Stimulated activated CD8-positive, alpha-beta memory T cell treated with anti-CD3 and anti-CD28 coated beads, Interleukin-12 subunit alpha, Interleukin-12 subunit beta, amount 100 ng/mL, for 24 hours (primary cell): ENCODE results near the gene TMEM214.

Experiments used
- DNase-seq: peaks from one replicate; pipeline ENCODE4 v3.0.0-alpha.2; 2020; ENCODE audit errors: extremely low read depth

TMEM214 gene, protein sequence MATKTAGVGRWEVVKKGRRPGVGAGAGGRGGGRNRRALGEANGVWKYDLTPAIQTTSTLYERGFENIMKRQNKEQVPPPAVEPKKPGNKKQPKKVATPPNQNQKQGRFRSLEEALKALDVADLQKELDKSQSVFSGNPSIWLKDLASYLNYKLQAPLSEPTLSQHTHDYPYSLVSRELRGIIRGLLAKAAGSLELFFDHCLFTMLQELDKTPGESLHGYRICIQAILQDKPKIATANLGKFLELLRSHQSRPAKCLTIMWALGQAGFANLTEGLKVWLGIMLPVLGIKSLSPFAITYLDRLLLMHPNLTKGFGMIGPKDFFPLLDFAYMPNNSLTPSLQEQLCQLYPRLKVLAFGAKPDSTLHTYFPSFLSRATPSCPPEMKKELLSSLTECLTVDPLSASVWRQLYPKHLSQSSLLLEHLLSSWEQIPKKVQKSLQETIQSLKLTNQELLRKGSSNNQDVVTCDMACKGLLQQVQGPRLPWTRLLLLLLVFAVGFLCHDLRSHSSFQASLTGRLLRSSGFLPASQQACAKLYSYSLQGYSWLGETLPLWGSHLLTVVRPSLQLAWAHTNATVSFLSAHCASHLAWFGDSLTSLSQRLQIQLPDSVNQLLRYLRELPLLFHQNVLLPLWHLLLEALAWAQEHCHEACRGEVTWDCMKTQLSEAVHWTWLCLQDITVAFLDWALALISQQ

DNA sequence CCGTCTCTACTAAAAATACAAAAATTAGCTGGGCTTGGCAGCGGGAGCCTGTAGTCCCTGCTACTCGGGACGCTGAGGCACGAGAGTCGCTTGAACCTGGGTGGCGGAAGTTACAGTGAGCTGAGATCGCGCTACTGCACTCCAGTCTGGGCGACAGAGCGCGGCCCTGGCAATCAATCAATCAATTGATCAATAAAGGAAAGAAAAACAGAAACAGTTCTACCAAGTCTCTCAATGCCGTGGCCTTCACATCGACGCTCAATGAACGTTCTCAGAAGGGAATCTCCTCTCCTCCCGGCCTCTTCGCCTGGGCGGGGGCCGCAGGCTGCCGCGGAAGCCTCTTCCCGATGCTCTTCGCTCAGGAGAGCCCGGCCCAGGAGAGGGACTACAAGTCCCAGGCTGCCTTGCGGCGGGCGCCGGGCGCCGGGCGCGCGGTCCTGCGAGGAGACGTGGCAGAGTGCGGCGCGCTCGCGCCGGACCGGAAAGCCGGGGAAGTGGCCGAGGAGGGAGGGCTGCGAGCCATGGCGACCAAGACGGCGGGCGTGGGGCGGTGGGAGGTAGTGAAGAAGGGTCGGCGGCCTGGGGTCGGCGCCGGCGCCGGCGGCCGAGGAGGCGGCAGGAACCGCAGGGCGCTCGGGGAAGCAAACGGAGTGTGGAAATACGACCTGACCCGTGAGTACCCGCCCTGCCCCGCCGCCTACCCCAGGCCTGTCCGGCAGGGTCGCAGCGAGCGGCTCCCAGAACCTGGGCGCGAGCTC is at the start of gene TMEM214:
TSS of gene TMEM214 (plus strand) at position 471 of the 758 bp plus-strand sequence. CDS start at position 522, 51 bp downstream.
- DNase-seq: peak; percentile 60

DNA sequence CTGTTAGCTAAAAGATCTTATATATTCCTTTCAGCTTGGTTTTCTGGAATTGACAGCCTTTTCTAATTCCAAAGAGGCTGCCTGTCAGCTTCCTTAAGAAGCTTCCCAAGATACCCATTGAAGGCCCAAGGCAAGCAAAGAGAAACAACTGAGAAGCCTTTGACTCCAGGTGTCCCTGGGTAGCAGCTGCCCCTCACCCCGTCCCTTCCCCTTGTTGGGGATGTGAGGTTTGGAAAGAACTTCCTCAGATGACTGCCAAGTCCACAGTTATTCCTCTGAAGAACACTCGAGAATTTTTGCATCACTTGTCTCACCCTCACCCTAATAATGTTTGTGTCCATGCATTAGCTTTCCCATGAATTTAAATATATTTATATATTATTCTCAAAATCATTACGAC is 49.0 kb upstream of the TMEM214 start:
- no peak for DNase-seq

DNA sequence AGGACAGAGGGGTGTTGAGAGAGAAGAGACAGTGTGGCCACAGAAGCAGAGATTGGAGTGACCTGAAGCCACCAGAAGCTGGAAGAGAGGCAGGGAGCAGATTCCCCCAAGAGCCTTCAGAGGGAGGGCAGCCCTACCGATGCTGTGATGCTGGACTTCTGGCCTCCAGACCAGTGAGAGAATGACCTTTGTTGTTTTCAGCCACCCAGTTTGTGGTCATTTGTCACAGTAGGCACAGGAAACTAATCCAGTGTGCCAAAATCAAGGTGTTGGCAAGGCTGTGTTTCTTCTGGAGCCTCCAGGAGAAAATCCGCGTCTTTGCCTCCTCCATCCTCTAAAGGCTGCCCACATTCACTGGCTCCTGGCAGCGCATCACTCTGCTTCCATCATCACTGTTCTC is 47.0 kb upstream of the TMEM214 start:
- DNase-seq: no peak

DNA sequence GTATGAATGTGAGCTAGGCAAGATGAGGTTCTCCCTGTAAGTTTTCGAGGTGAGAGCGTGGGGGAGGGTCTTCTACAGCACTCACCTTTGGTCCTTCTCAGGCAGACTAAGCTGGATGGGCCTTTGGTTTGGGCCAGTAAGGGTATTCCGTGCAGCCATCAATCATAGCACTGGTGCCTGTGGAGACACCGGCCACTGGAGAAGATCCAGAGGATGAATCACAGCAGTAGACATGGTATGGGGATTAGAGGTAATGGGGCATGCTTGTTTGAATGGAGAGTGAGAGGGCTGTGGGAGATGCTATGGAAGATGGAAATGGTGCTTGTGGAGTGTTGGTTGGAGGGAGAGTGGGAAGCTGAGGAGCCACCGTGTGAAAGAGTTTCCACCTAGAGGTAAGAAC is 46.2 kb upstream of the TMEM214 start:
- DNase-seq: no peak

DNA sequence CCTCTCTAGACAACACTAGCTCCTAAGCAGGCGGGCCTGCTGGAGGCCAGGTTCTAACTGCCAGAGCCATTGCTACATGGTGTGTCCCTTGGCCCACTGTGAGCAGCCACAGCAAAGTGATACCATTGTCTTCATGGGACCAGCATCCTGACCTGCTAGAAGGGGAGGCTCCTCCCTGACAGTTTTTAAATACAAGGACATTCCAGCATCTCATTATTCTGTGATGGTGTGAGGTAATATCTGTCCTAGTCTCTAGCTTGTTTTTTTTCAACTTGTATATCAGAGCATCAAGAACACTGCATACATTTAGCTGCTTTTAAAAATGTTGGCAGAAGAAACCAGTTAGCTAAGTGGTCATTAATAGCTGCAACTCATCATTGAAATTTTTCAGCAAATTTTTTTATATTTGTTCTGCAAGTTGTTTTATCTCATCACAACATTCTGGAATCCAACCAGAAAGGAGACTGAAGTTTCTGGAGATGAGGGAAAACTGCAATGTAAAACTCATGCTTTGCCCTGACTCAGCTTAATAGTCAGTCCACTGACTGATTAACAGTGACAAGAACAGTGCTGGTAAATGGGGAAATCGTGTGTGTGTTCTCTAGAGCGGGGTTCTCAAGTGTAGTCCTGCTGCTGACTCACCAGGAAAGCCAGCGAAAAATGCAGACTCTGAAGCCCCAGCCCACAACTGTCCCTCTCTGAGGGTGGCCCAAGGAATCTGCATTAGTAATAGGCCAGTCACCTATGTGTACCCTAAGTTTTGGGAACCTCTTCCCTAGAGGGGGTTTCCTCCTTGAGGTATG is 44.5 kb upstream of the TMEM214 start:
- no peak for DNase-seq

DNA sequence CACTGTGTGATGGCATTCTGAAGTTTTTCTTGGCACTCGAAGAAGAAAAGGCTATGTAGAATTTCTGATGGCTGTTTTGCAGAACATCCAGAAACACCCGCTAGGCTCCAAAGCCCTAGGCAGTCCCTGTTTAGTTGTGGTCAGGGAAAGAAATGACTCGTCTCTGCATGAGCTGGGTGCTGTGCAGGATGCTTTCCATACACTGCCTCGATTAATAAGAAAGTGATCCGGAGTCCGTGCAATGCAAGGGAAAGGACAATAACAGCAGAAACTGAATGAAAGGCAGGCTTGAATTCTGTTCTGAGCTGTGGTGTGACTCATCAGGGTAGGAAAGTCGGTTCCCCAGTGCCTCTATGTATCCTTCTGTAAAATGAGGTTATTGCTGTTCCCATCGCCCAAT is 43.6 kb upstream of the TMEM214 start:
- DNase-seq: no peak

DNA sequence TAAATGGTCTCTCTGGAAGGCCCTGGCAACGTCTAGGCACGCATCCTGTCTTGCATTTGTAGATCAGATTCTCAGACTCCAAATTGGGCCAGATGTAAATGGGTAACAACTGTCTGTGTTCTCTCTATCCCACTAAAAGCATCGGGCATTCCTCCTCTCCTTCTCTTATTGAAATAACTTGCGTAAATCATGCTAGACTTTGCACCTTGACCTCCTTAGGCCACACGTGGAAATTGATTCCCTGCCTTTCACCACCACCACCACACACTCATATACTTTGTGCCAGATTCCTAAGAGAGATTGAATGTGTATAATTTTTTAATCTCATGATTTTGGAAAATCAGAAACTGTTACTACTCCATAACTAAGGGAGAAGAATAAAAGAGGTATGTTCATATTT is 41.0 kb upstream of the TMEM214 start:
- no peak for DNase-seq

DNA sequence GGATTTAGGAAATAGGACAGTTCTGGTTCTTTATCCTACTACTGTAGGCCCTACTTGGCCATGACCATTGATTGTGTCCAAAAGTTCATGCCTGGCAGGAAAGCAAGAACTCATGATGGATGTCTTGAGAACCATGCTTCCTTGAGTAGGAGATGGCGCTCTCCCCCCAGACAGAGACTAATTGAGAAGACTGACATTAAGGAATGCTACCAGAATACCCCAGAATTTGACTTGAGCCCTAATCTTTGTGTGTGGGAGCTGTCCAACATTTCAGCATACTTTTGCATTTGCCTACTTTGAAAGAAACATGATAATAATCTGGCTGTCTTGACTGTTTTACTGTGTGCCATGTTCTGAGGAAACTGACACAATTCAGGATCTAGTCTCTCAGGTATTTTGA is 39.0 kb upstream of the TMEM214 start:
- no peak for DNase-seq

DNA sequence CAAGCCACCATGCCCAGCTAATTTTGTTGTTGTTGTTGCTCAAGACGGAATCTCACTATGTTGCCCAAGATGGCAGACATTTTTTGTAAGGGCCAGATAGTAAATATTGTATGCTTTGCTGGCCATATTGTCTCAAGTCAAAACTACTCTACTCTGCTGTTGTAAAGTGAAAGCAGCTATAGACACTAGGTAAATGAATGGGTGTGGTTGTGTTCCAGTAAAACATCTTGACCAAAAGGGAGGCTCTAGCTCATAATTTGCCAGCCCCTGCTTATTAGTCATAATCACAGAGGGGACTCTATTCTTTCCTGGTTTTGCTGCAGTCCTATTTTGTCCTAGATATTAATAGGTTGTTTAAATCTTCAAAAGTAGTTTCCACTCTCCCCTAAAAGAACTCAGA is 37.8 kb upstream of the TMEM214 start:
- DNase-seq: no peak

DNA sequence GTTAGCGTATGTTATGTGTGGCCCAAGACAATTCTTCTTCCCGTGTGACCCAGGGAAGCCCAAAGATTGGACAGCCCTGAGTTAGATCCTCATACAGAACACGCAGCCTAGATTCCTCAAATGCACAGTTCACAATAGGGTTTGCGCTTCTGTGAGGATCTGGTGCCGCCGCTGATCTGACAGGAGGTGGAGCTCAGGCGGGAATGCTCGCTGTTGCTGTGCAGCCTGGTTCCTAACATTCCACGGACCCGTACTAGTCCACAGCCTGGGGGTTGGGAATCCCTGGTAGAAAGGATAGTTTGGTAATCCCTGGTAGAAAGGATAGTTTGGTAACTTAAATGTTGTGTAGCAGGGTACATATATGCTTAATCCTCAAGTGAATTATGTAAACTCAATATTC is 35.4 kb upstream of the TMEM214 start:
- no peak for DNase-seq

DNA sequence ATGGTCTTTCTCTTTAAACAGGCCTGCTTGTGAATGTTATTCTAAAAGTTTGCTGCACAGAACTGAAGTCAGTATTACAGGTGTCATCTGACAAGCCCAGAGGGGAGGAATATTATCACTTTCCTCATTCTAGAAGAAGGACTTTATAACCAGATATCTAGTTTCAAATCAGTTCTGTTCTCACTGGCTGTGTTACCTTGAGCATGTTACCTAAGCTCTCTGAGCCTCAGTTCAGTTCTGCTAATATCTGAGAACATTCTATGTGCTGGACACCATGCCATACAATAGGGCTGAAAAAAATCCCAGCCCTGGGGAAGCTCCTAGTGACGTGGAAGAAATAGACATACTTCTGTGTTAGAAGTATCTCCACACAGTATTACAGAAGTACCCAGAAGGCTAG is 34.4 kb upstream of the TMEM214 start:
- DNase-seq: no peak

DNA sequence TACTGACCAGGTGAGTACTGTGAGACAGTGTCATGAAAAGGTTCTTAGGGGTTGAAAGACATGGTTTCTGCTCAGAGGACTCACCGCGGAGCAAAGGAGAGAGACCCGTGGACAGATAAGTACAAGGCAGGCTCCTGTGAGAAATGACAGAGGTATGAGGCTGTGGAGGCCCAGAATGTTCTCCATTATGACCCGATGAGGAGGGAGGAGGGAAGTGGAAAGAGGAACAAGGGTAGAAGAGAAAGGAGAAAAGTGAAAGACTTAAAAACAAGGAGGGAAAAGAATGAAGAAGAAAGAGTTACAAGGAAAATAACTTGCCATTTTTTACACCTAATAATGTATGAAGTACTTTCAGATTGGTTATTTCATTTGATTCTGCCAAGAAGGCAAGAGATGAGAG is 32.5 kb upstream of the TMEM214 start:
- no peak for DNase-seq

DNA sequence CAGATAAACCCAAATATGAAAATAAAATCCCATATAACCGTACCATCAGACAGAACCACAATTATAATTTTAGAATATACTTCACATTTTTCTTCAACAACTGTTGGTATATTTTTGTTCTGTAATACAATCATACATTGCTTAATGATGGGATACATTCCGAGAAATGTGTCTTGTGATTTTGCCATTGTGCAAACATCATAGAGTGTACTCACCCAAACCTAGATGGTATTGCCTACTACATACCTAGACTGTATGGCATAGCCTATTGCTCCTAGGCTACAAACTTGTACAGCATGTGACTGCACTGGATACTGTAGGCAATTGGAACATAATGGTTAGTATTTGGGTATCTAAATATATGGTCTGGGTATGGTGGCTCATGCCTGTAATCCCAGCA is 31.8 kb upstream of the TMEM214 start:
- DNase-seq: no peak

DNA sequence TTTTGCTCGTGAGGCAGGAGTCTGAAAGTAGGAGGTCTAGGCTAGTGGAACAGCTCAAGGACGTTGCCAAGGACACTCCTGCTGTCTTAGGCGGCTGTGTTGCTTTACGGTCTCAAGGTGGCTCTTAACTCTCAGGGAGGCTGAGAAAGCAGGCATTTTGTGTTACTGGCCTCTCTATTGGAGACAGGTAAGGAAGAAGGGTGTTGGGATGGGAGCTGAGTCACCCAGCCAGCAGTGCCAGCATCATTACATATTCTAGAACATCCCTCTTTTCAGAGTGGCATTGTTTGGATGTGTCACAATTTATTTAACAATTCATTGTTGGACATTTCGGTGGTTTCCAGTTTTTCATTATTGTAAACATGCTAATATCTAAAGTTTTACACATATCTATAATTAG is 30.8 kb upstream of the TMEM214 start:
- DNase-seq: no peak

DNA sequence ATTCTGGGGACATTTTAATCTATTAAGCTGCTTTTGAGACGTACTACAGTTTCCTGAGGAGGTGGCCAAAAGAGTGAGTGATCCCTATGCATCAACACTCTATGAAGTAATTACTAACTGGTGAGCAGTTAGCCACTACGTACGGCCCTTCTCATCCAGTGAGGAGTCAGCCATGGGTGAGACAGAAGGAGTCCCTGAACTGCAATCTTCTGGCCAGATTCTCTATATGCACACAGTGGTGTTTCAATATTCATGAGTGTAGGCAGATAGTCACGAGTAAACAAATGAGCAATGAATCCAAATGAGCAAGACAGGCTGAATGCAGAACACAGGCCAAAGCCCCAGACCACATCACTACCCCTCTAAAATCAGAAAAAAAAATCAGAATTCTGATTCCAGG is 29.8 kb upstream of the TMEM214 start:
- DNase-seq: no peak

DNA sequence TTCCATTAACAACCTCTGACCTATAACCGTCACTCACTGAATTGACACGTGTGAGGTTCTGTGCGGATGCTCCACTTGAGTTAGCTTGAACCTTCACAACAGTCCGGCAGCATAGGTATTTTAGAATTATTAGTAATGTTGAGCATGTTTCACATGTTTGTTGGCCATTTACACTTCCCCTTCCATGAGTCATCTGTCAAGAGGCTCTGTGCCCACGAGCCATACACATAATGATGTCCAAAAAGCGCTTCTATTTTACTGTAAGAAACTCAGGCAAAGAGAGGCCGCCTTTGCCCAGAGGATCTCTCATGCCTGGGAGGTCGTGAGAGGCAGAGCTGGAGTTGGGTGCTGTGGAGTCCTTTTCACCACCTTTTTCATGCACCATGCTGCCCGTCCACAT is 28.9 kb upstream of the TMEM214 start:
- no peak for DNase-seq

DNA sequence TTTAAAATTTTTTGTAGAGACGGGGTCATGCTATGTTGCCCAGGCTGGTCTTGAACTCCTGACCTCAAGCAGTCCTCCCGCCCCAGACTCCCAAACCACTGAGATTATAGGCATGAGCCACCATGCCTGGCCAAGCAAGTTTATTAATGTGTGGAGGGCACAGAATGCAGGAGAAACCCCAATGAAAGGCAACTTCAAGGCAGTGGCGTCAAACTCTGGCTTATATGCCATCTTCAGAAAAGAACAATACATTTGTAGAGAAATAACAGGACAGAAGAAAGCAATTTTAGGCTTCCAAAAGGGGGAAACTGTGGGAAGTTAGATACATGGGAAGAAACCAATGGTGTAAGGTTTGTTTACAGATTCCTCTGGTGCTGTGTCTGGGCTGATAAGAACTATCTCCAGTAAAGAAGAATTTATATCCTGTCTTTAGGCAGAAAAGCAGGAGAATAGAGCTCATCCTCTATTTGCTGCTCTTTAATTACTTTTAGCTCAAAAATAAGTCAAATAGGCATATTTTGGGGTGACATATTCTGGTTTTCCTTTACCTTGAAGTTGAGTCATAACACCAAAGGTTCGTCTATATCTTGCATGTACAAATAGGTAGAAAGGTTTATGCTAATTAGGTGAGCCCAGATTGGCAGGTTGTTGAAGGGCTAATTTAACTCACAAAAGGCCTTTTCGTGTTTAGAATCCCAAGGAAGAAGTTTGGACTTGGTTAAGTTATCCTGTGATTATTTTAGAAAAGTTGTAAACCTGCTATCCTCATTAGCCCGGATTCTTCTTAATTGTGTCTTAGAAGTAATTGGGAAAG is 26.0 kb upstream of the TMEM214 start:
- no peak for DNase-seq

DNA sequence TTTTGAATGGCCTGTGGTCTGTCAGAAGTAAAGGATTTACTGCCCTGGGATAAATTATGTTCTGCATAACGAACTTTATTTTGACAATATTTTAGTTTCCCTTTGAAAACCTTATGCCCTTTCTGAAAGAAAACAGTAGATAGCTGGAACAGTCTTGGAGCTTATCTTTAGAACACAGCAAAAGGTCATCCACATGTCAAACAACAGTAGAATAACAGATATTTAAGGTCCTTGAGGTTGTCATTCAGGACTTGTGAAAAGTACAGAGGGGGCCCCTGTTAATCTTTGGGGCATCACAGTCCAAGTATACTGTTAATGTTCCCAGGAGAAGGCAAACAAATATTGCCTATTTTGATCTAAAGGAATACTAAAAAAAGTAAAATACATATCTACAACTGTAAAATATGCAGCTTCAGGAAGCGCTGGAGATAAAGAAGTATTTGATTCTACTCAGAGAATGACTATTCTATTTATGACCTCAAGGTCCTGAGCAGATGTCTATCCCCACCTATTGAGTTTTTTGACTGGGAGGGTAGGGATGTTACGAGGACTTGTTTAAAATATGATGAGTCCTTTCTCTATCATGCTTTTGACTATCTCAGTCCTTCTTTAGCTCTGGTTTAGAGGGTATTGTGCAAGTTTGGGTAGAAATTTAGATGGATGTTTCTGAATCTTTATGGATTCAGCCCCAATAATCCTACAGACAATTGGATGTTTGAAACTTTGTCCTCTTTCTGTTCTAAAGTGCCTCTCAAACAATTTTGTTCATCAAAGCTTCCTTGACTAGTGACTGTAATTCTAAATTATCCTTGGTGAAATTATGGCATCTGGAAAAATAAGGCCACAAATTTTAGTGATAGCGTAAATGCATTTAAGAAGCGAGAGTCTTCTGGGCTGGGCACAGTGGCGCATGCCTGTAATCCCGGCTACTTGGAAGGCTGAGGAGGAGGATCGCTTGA is 25.1 kb upstream of the TMEM214 start:
- DNase-seq: no peak

DNA sequence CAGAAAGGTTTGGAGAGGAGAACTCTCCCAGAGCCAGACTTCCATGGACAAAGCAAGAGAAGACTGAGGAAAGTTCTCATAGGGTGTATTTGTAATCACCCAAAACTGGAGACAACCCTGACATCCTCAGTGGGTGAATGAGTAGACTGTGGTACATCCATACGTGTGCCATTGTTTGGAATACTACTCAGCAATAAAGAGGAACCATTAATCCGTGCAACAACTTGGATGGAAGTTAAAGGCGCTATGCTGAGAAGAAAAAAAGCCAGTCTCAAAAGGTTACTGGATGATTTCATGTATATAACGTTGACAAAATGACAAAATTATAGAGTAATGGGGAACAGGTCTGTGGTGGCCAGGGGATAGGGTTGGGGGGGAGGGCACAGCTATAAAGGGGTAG is 24.1 kb upstream of the TMEM214 start:
- no peak for DNase-seq

DNA sequence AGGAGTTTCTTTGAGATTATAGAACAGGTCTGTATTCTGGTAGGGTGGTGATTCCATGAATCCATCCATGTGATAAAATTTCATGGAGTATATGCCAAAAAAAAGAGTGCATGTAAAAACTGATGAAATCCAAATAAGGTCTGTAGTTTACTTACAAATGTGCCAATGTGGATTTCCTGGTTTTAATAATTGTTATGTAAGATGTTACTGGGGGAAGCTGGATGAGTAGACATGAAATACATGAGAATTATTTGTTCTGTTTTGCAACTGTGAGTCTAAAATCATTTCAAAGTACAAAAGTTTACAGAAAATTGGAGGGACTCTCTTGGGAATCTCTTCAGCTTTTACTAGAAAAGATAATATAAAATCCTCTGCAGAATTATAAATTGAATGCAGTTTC is 23.7 kb upstream of the TMEM214 start:
- DNase-seq: no peak
